NCI-H2171 treated with DMSO at 0.1 percent for 48 hours (cell line): ENCODE data around the gene GH2.
"Not testable (repeated sequence)": the region's sequence is repeated elsewhere in the genome, so short reads cannot be mapped to it uniquely, and the experiment has no call there.

Experiments
- DNase-seq: peaks from one replicate; lab custom pipeline; 2025; lab: John Stamatoyannopoulos, UW

The GH2 gene

GRCh38 chr17:63873577-63873976 lies 8.2 kb downstream of the GH2 start, which contains the start of gene CSH2:
TSS of gene CSH2 (minus strand) at chr17:63873677. CDS start at chr17:63873614, 63 bp downstream.
- not testable (repeated sequence) for DNase-seq

- DNase-seq: not testable (repeated sequence)
Measured at GRCh38 chr17:63871646-63872365, 9.9 kb downstream of the GH2 start.

- DNase-seq: not testable (repeated sequence)
Measured at GRCh38 chr17:63870292-63870665, 11.5 kb downstream of the GH2 start.

- DNase-seq: not testable (repeated sequence)
Measured at GRCh38 chr17:63869491-63870291, 12.1 kb downstream of the GH2 start.

- not testable (repeated sequence) for DNase-seq
Measured at GRCh38 chr17:63866625-63867024, 15.1 kb downstream of the GH2 start.

- DNase-seq: no peak
Measured at GRCh38 chr17:63859257-63859656, 22.5 kb downstream of the GH2 start.

GRCh38 chr17:63856425-63856824 lies 25.3 kb downstream of the GH2 start:
- not testable (repeated sequence) for DNase-seq

- DNase-seq: no peak
Measured at GRCh38 chr17:63855185-63855584, 26.6 kb downstream of the GH2 start.

GRCh38 chr17:63854709-63855108 lies 27.0 kb downstream of the GH2 start:
- no peak for DNase-seq

GRCh38 chr17:63853260-63853659 lies 28.5 kb downstream of the GH2 start:
- DNase-seq: no peak

- DNase-seq: no peak
Measured at GRCh38 chr17:63850401-63850800, 31.3 kb downstream of the GH2 start.

GRCh38 chr17:63848834-63849689 lies 32.7 kb downstream of the GH2 start:
- DNase-seq: no peak

- no peak for DNase-seq
Measured at GRCh38 chr17:63847525-63848249, 34.1 kb downstream of the GH2 start.

GRCh38 chr17:63845509-63845908 lies 36.2 kb downstream of the GH2 start:
- no peak for DNase-seq

- DNase-seq: no peak
Measured at GRCh38 chr17:63843910-63844677, 37.6 kb downstream of the GH2 start.

GRCh38 chr17:63843387-63843888 lies 38.3 kb downstream of the GH2 start:
- peak; percentile 38 for DNase-seq

- peak; percentile 97 for DNase-seq
Measured at GRCh38 chr17:63842540-63843386, 39.0 kb downstream of the GH2 start, which contains the start of gene SMARCD2. TSS of gene SMARCD2 (minus strand) at chr17:63842685. CDS start at chr17:63842674, 11 bp downstream.

GRCh38 chr17:63842173-63842539 lies 39.6 kb downstream of the GH2 start:
- DNase-seq: peak; percentile 56

GRCh38 chr17:63841350-63842172 lies 40.2 kb downstream of the GH2 start:
- peak; percentile 39 for DNase-seq
